ENCODE results near the gene OXNAD1. TPM values are rescaled to one million over a fixed set of nuclear protein-coding genes. Genes with fewer than 3 reads are reported as not detected.

The OXNAD1 gene
- total and polyA plus RNA-seq, 2 donors (not counting 1 experiment from before 2014, with no cell fraction given): 6.4 to 10.4 TPM

DNA sequence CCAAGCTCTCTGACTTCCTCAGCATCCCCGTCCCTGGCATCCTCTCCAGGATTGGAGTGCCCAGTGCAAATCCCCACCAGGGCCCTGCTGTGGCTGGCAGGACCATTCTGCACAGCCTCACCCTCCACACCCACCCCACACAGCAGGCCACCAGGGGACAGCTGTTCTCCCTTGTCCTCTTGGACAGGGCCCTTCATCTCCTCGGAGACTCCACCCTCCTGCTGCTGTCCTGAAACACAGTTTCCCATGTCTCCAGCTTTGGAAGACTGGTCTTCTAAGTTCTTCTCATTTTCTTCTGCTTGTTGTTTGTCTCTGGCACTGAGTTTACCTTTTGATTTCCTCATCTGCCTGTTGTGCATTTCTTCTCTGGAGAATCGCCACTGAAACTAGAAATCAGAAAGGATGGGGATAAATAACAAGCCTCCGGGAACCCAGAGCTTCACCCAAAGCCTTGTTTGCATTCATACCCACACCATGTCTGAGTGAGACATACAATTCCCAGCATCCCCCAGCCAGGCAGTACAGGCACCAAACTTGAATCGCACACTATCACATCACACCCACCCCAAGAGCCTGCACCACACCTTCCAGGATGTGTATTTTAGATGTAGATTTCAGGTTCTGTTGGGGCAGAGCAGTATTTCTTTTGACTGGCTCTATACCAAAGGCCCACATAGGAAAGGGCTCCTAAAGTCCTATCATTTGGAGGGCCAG lies 52.0 kb downstream of the OXNAD1 start:
- no peaks in the 10 kb centered on the region for H3K9me3 ChIP-seq (ENCODE audit: control insufficient read depth, insufficient read depth, low read depth, low read length)
- H4K20me1 ChIP-seq (ENCODE audit: control insufficient read depth, extremely low read depth, insufficient read depth, low read length): no peaks in the 10 kb centered on the region
- H3K4me3 ChIP-seq (replicated peaks in 1 of 4; ENCODE audit: control extremely low read depth in 1 of 4, insufficient read depth in 1 of 4, low read depth in 3 of 4, low read length in 4 of 4): no peak overlapping the region
- no peaks in the 10 kb centered on the region for H3K79me2 ChIP-seq (ENCODE audit: control insufficient read depth, insufficient read depth, low read length)
- DNase-seq (ENCODE audit: low read depth in 2 of 2): no peak
- H3K27ac ChIP-seq (ENCODE audit: insufficient read depth, low read length): no peak overlapping the region
- H2AFZ ChIP-seq (ENCODE audit: low read length): no peak overlapping the region
- no peak overlapping the region for H3K9ac ChIP-seq (ENCODE audit: insufficient read depth, low read length)
- no peaks in the 10 kb centered on the region for H3K4me1 ChIP-seq (ENCODE audit: control insufficient read depth, extremely low read depth, insufficient read depth, low read length)
- H3K4me2 ChIP-seq (ENCODE audit: extremely low read depth, insufficient read depth, low read length): no peak overlapping the region
- H3K36me3 ChIP-seq (ENCODE audit: control insufficient read depth, insufficient read depth, low read length): peaks cover 2% of the 10 kb centered on the region
- no peaks in the 10 kb centered on the region for H3K27me3 ChIP-seq (ENCODE audit: control insufficient read depth, insufficient read depth, low read length)
- TF ChIP-seq, protein P1, sequence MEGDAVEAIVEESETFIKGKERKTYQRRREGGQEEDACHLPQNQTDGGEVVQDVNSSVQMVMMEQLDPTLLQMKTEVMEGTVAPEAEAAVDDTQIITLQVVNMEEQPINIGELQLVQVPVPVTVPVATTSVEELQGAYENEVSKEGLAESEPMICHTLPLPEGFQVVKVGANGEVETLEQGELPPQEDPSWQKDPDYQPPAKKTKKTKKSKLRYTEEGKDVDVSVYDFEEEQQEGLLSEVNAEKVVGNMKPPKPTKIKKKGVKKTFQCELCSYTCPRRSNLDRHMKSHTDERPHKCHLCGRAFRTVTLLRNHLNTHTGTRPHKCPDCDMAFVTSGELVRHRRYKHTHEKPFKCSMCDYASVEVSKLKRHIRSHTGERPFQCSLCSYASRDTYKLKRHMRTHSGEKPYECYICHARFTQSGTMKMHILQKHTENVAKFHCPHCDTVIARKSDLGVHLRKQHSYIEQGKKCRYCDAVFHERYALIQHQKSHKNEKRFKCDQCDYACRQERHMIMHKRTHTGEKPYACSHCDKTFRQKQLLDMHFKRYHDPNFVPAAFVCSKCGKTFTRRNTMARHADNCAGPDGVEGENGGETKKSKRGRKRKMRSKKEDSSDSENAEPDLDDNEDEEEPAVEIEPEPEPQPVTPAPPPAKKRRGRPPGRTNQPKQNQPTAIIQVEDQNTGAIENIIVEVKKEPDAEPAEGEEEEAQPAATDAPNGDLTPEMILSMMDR (conservative IDR thresholded peaks at IDR 0.05 in 1 of 2, IDR thresholded peaks at IDR 0.05 in 1 of 2; ENCODE audit: low read depth in 1 of 2, low read length in 2 of 2): no peak
- TF ChIP-seq EZH2 (IDR thresholded peaks at IDR 0.05; ENCODE audit: low read length, missing control alignments): no peak

DNA sequence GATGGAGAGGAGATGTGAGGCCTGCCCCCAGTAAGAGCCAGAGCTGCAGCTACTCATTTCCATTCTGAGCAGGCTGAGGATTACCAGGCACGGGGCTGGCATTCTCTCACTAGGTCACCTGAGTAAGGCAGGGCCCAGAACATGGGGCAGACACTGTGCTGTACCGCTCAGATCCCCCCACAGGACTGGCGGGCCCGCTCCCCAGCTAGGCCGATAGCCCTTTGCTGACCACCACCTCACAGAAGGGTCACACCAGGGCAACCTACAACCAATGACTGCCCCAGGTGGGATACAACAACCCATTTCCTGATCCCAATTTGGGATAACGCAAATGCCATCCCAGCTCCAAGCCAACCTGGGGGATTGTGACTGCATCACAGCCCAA lies 52.5 kb downstream of the OXNAD1 start:
- Histone ChIP-seq H3K4me1 (ENCODE audit: control insufficient read depth, extremely low read depth, insufficient read depth, low read length) (no peaks in the 10 kb centered on the region), H4K20me1 (ENCODE audit: control insufficient read depth, extremely low read depth, insufficient read depth, low read length) (no peaks in the 10 kb centered on the region), H2AFZ (ENCODE audit: low read length) (no peak overlapping the region), H3K4me3 (replicated peaks in 1 of 4; ENCODE audit: control extremely low read depth in 1 of 4, insufficient read depth in 1 of 4, low read depth in 3 of 4, low read length in 4 of 4) (no peak overlapping the region), H3K36me3 (ENCODE audit: control insufficient read depth, insufficient read depth, low read length) (peaks cover 2% of the 10 kb centered on the region), H3K9ac (ENCODE audit: insufficient read depth, low read length) (no peak overlapping the region), H3K27ac (ENCODE audit: insufficient read depth, low read length) (no peak overlapping the region), H3K27me3 (ENCODE audit: control insufficient read depth, insufficient read depth, low read length) (no peaks in the 10 kb centered on the region), H3K4me2 (ENCODE audit: extremely low read depth, insufficient read depth, low read length) (no peak overlapping the region), H3K79me2 (ENCODE audit: control insufficient read depth, insufficient read depth, low read length) (no peaks in the 10 kb centered on the region), H3K9me3 (ENCODE audit: control insufficient read depth, insufficient read depth, low read depth, low read length) (no peaks in the 10 kb centered on the region)
- no peak for TF ChIP-seq EZH2 (IDR thresholded peaks at IDR 0.05; ENCODE audit: low read length, missing control alignments)
- TF ChIP-seq, protein P1 (conservative IDR thresholded peaks at IDR 0.05 in 1 of 2, IDR thresholded peaks at IDR 0.05 in 1 of 2; ENCODE audit: low read depth in 1 of 2, low read length in 2 of 2): no peak
- DNase-seq (ENCODE audit: low read depth in 2 of 2): no peak

DNA sequence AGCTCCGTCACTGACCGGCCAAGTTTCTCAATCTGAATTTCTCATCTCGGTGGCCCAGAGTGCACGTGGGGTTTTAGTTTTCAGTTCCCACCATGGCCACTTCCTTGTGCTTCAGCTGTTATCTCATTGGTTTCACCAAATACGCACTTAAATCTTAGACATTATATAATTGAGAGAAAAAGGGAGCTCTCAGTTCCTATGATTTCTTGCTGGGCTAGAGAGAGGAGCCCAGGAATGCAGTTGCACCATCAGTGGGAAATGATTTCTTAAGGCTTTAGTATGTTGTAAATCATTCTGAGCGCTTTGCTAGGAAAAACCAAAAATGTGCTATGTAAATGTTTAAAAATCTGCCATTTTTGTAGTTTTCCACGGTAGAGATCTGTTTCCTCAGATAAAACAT lies 53.2 kb downstream of the OXNAD1 start:
- Histone ChIP-seq H3K27ac (ENCODE audit: insufficient read depth, low read length) (no peak overlapping the region), H3K36me3 (ENCODE audit: control insufficient read depth, insufficient read depth, low read length) (peaks cover 2% of the 10 kb centered on the region)

More for the DNA sequence above, 53.2 kb downstream of the OXNAD1 start:
- H3K79me2 ChIP-seq (ENCODE audit: control insufficient read depth, insufficient read depth, low read length): no peaks in the 10 kb centered on the region
- H3K4me1 ChIP-seq (ENCODE audit: control insufficient read depth, extremely low read depth, insufficient read depth, low read length): no peaks in the 10 kb centered on the region
- no peaks in the 10 kb centered on the region for H4K20me1 ChIP-seq (ENCODE audit: control insufficient read depth, extremely low read depth, insufficient read depth, low read length)
- H3K4me3 ChIP-seq (replicated peaks in 1 of 4; ENCODE audit: control extremely low read depth in 1 of 4, insufficient read depth in 1 of 4, low read depth in 3 of 4, low read length in 4 of 4): no peak overlapping the region
- no peaks in the 10 kb centered on the region for H3K9me3 ChIP-seq (ENCODE audit: control insufficient read depth, insufficient read depth, low read depth, low read length)
- H2AFZ ChIP-seq (ENCODE audit: low read length): no peak overlapping the region
- DNase-seq (ENCODE audit: low read depth in 2 of 2): peak in 1 of 2 donors; percentile 82
- no peak overlapping the region for H3K9ac ChIP-seq (ENCODE audit: insufficient read depth, low read length)
- H3K4me2 ChIP-seq (ENCODE audit: extremely low read depth, insufficient read depth, low read length): no peak overlapping the region
- H3K27me3 ChIP-seq (ENCODE audit: control insufficient read depth, insufficient read depth, low read length): no peaks in the 10 kb centered on the region
- TF ChIP-seq EZH2 (IDR thresholded peaks at IDR 0.05; ENCODE audit: low read length, missing control alignments): no peak
- TF ChIP-seq, protein P1 (conservative IDR thresholded peaks at IDR 0.05 in 1 of 2, IDR thresholded peaks at IDR 0.05 in 1 of 2; ENCODE audit: low read depth in 1 of 2, low read length in 2 of 2): no peak
